Right forelimb (tissue), 1 donor: Measurements from ENCODE around the gene CSF2.

Experiments used
- DNase-seq: peaks from one replicate; pipeline ENCODE4 v3.0.0-alpha.2; 2018

CSF2 gene

GRCh38 chr5:132073231-132074013 is at the start of gene CSF2:
TSS of gene CSF2 (plus strand) at chr5:132073789. CDS start at chr5:132073824, 35 bp downstream.
- DNase-seq: no peak

GRCh38 chr5:132024117-132024435 is 49.5 kb upstream of the CSF2 start:
- DNase-seq: no peak

DNA sequence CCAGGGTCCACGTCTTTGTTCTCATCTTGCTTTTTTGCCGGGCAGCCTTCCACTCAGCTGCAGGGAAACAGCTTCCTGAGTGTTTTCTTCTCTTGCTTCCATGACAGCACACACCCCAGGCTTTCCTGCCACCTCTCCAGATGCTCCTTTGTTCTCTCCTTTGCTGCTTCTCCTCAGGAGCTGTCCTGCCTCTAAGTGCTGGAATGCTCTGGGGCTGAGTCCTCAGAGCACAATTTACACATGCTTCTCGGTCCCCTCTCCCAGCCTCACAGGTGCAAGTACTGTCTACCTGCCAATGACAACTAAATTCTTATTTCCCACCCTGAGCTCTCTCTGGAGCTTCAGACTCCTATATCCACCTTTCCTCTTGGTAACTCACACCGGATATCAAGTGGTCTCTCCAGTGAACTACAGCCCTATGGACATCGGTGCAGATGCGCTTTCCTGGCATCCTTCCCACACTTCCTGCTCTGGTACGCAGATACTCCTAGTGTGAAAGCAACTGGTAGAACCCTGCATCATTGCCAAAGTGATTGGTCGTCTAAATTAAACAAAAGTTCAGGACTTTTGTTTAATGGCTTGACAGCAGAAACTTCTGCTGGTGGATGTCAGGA is 48.7 kb upstream of the CSF2 start:
- no peak for DNase-seq

DNA sequence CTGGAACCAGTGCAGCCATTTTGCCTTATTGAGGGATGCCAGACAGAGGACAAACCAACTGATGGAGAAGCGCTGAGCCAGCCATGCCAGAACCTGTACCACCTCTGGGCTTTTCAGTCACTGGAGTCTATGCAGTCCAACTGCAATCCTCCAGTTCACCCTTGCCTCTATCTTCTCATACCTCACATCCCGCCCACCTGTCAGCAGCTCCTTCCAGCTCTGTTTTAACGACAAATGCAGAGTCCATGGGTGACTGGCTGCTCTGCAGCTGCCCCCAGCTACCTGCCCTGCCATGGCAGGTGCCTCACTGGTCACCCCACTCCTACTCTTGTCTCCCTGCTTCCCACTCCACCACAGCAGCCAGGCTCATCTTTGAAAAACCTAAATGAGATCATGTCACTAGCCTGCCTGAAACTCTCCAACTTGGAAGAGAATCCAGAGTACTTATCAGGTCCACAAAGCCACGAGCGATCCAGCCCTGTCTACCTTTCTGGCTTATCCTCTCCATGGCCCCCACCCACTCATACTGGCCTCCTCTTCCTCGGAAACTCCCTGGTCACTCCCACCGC is 48.1 kb upstream of the CSF2 start:
- no peak for DNase-seq

DNA sequence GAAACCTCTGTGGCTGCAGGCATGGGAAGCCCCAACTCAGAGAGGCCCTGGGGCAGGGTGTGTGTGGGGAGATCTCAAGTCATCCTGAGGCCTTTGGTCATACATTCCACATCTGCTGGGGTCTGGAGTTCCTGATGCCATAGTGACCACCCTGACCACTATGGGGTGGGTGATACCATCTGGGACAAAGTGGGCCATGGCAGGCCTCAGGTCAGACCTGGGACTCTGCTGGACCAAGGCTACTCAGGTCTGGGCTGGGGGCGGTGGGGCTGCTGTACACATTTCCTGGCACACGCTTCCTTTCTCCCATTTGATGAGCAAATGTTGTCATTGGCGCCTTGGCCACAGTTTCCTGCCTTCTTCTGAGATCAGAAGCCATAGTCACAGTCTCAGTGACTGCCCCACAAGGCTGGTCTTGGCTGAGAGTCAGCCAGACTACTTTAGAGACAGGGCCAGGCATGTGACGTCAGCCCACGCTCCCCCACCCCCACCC is 47.0 kb upstream of the CSF2 start:
- DNase-seq: no peak

GRCh38 chr5:132027027-132027426 is 46.6 kb upstream of the CSF2 start:
- no peak for DNase-seq

- DNase-seq: no peak
These were observed 43.8 kb upstream of the CSF2 start for GRCh38 chr5:132029609-132030330.

GRCh38 chr5:132030610-132031009 is 43.0 kb upstream of the CSF2 start:
- DNase-seq: no peak

DNA sequence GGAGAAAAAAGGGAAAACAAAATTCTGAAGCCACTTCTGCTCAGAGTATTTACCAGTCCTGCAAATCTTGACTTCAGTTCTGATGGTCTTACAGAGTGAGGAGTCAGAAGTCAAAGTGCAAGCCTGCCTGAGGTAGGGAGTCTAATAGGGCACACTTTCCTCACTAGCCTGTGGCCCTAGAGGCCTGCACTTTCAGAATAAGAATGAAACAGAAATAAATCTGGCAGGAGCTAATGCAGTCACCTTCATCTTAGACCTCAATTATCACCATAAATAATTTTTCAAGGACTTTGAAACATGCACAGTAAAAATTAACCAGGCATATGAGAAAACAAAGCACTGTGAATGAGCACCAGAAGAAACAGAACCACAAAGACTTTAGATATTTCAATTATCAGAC is 41.4 kb upstream of the CSF2 start:
- DNase-seq: no peak

GRCh38 chr5:132033122-132033521 is 40.5 kb upstream of the CSF2 start:
- DNase-seq: no peak

DNA sequence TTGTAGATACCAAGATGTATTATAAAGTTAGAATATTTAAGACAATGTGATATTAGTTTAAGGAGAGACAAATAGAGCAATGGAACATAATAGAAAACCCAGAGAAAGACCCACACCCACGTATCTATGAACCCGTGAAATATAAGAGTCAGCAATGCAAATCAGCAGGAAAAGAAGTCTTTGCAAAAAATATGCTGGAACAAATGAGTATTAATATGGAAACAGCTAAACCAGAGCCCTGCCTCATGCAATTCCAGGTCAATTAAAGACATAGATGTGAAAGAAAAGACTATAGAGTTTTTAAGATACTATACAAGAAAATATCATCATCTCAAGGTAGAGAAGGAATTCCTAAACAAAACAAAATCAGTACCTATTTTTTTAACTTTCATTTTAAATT is 36.2 kb upstream of the CSF2 start:
- DNase-seq: no peak

GRCh38 chr5:132044207-132044606 is 29.4 kb upstream of the CSF2 start:
- no peak for DNase-seq

GRCh38 chr5:132046880-132047299 is 26.7 kb upstream of the CSF2 start:
- DNase-seq: no peak

- no peak for DNase-seq
These were observed 24.5 kb upstream of the CSF2 start for GRCh38 chr5:132049093-132049492.

- DNase-seq: no peak
These were observed 24.0 kb upstream of the CSF2 start for GRCh38 chr5:132049559-132049958.

DNA sequence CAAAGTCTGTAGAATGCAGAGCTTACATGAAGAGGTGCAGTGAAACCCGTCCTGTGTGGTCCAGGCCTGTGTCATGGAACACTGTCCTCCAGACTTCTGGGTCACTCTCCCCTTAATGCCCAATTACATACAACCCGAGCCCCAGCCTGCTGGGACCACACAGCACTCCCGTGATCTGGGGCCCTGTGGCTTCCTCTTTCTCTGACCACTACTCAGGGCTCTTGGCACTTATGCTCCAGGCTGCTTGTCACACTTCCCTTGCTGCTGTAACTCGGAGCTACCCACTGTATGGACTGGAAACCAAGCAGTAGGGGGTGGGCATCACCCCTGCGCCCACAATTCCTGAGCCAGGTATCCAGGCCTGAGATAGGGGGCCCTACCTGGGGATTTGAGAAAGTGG is 23.5 kb upstream of the CSF2 start:
- DNase-seq: no peak

DNA sequence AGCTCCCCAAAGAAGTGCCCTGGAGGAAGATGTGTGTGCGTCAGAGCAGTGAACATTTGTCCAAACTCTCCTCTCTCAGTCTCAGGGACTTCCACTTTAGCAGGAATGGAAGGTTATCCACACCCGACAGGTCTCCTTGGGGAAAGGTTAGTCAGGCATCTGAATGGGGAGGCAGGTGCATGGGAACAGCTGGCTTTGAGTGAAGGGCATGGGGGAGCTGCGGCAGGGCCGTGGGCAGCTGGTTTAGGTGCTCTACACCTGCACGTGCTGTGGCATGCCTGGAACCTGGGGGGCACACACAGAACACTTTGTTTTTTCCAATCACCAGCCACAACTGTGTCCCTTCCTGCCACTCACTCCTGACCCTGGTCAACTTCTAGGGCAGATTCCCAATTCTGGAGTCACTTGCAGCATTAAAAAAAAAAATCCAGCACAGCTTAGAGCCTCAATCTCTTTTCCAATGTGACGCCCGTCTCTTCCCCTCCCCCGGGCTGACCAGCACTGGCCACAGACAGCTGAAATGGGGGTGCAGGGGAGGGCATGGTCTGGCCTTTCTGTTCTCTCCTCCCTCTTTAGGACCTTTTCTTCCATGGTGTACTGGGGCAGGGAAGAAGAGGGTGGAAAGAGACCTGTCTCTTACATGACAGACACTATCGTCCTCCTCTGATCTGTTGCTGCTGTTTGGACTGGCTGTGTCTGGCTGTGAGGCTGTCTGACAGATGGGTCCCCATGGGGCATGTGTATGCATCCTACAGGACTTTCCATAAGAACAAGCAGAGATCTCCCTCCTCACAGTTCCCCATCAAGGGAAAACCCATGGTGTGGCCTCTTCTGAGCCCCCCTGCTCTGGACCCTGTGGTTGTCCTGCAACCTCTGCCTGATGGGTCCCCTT is 22.7 kb upstream of the CSF2 start:
- DNase-seq: no peak

GRCh38 chr5:132052520-132052919 is 21.1 kb upstream of the CSF2 start:
- DNase-seq: no peak

- no peak for DNase-seq
These were observed 20.1 kb upstream of the CSF2 start for GRCh38 chr5:132053483-132053882.

DNA sequence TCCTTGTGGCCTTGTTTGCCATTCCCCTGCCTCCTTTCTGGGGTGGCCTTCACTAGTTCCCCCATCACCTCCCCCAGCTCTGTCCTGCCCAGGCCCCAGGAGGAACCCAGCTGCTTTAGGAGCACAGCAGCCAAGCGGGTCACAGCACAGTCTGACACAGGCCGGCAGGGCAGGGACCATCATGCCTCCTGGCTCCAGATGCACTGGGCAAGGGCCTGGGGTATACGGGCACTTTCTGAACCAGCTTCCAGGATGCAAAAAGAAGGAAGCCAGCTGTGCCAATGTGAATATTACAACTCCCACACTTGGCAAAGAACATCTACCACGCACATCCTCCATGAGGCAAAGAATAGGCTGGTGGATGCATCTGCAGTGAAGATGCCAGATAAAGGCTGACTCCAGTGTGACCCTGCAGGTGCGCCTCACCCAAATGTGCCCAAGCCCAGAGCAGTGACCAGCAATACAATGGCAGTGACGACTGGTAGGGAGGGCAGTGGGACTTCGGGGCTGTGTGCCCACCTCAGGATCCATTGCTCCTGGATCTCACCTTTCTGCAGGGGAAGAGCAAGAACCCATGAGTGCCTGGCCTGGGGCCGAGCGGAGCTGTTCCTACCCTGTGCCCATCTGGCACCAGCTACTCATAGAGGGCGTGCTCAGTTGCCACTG is 19.4 kb upstream of the CSF2 start:
- DNase-seq: no peak

GRCh38 chr5:132054697-132055440 is 18.7 kb upstream of the CSF2 start:
- no peak for DNase-seq
